Sigmoid colon (tissue), 3 donors: Measurements from ENCODE around the gene GPC6.

Source experiments
- CTCF ChIP-seq, 4 experiments: fragments of 450-650 bp in 3 of 4; fragments of 200-600 bp in 1 of 4; IDR thresholded peaks; one replicate each; pipeline ENCODE4 v1.5.1; 2016 to 2019; ENCODE audit warnings: antibody characterized with exemption in 4 of 4, mild to moderate bottlenecking in 3 of 4, moderate library complexity in 2 of 4
- POLR2A ChIP-seq, 2 donors: fragments of 450-650 bp; IDR thresholded peaks; one replicate each; pipeline ENCODE4 v1.6.1; 2016; ENCODE audit warnings: antibody characterized with exemption in 2 of 2, mild to moderate bottlenecking in 2 of 2, moderate library complexity in 2 of 2

DNA sequence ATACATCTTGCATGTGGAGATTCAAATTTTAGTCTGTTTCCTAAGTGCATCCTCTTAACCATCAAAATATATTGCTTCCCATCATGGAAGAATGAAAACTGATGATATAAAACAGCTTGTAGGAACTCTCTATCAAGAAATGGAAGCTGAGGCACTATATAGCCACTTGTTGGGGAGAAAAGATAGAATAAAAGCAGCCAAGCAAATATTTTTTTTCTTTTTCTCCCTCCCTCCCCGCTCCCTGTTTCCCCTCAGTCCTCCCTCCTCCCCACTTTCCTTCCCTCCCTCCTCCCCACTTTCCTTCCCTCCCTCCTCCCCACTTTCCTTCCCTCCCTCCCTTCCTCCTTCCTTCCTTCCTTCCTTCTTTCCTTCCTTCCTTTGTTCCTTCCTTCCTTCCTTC, 413.8 kb downstream of the GPC6 start:
- no peak for TF ChIP-seq POLR2A (IDR thresholded peaks at IDR 0.05)
- no peak for TF ChIP-seq CTCF (IDR thresholded peaks at IDR 0.05)
